IMR-90 (cell line): ENCODE results near the gene IMMT. TPM values are rescaled to one million over a fixed set of nuclear protein-coding genes. Genes with fewer than 3 reads are reported as not detected.
"Not testable (repeated sequence)": the region's sequence is repeated elsewhere in the genome, so short reads cannot be mapped to it uniquely, and the experiment has no call there.

Experiments
- ATAC-seq: fragments of 200-7000 bp; cut with Tn5 transposase; 2 replicates; pipeline ENCODE4 v1.9.1; 2020; ENCODE audit warnings: low read depth, mild to moderate bottlenecking, moderate library complexity
- Bru-seq: library from RNA; stranded (reverse); fragments of 400-500 nt; gene quantifications from one replicate; lab custom pipeline; 2021; lab: Mats Ljungman, UMichigan
- BruChase-seq, 2 experiments: library from RNA; stranded (reverse); fragments of 400-500 nt; gene quantifications; one replicate each; lab custom pipeline; 2021; lab: Mats Ljungman, UMichigan
- BruUV-seq: library from RNA; stranded (reverse); fragments of 400-500 nt; replicated peaks from 2 replicates; lab custom pipeline; 2021; lab: Mats Ljungman, UMichigan
- CTCF ChIA-PET: fragments of 300-600 bp; formaldehyde crosslinking; extraction: SDS; loops from one replicate; lab custom pipeline; 2021; ENCODE audit warnings: antibody characterized with exemption; lab: Yijun Ruan, JAX
- POLR2A ChIA-PET: fragments of 300-600 bp; sonication (Branson Sonifier 250); formaldehyde crosslinking; loops from one replicate; lab custom pipeline; 2022; ENCODE audit warnings: antibody characterized with exemption; ENCODE audit not compliant: unreplicated experiment; lab: Charles Lee
- DNase-seq: peaks from one replicate; pipeline ENCODE4 v3.0.0; 2013
- H2AFZ ChIP-seq: replicated peaks from 2 replicates; pipeline ENCODE3; 2013; ENCODE audit warnings: low read length, mild to moderate bottlenecking; ENCODE audit not compliant: poor library complexity
- H2AK5ac ChIP-seq: 2 replicates; pipeline ENCODE4 v1.6.1; 2013; ENCODE audit warnings: low read depth, low read length, inconsistent platforms
- H2AK9ac ChIP-seq: replicated peaks from 2 replicates; pipeline ENCODE3; 2013; ENCODE audit warnings: mild to moderate bottlenecking, low read depth, low read length, moderate library complexity; ENCODE audit not compliant: poor library complexity
- H2BK120ac ChIP-seq: 2 replicates; pipeline ENCODE4 v1.6.1; 2013; ENCODE audit warnings: low read depth, low read length, inconsistent platforms
- H2BK15ac ChIP-seq: 3 replicates; pipeline ENCODE4 v1.6.1; 2013; ENCODE audit warnings: low read depth, low read length, inconsistent platforms
- H2BK20ac ChIP-seq: 2 replicates; pipeline ENCODE4 v1.6.1; 2013; ENCODE audit warnings: low read depth, mild to moderate bottlenecking, inconsistent platforms, low read length, moderate library complexity
- H2BK5ac ChIP-seq: 2 replicates; pipeline ENCODE4 v1.6.1; 2013; ENCODE audit warnings: mild to moderate bottlenecking, low read depth, low read length, inconsistent platforms; ENCODE audit not compliant: poor library complexity, severe bottlenecking
- H3K14ac ChIP-seq: replicated peaks from 2 replicates; pipeline ENCODE4 v1.6.1; 2013; ENCODE audit warnings: low read depth, low read length, inconsistent platforms
- H3K18ac ChIP-seq: 2 replicates; pipeline ENCODE4 v1.6.1; 2013; ENCODE audit warnings: low read depth, low read length, control low read depth
- H3K23ac ChIP-seq: 2 replicates; pipeline ENCODE4 v1.6.1; 2013; ENCODE audit warnings: low read depth, low read length, inconsistent platforms
- H3K27ac ChIP-seq: 2 replicates; pipeline ENCODE4 v1.5.1; 2013; ENCODE audit warnings: mild to moderate bottlenecking, control low read depth, low read length; ENCODE audit not compliant: insufficient read depth
- H3K27me3 ChIP-seq: 2 replicates; pipeline ENCODE4 v1.6.1; 2013; ENCODE audit warnings: low read length; ENCODE audit not compliant: control insufficient read depth, insufficient read depth
- H3K36me3 ChIP-seq: 2 replicates; pipeline ENCODE4 v1.6.1; 2013; ENCODE audit warnings: low read length, mixed read lengths; ENCODE audit not compliant: control insufficient read depth, insufficient read depth
- H3K4ac ChIP-seq: 2 replicates; pipeline ENCODE4 v1.6.1; 2013; ENCODE audit warnings: low read depth, low read length, inconsistent platforms
- H3K4me1 ChIP-seq: 2 replicates; pipeline ENCODE4 v1.6.1; 2013; ENCODE audit warnings: low read length, mixed read lengths; ENCODE audit not compliant: control insufficient read depth, insufficient read depth
- H3K4me2 ChIP-seq: 2 replicates; pipeline ENCODE4 v1.6.1; 2013; ENCODE audit warnings: low read depth, mild to moderate bottlenecking, control low read depth, low read length, moderate library complexity
- H3K4me3 ChIP-seq: 2 replicates; pipeline ENCODE4 v1.5.1; 2013; ENCODE audit warnings: low read depth, mild to moderate bottlenecking, control low read depth, low read length, moderate library complexity; ENCODE audit not compliant: insufficient read depth
- H3K56ac ChIP-seq: 2 replicates; pipeline ENCODE4 v1.6.1; 2013; ENCODE audit warnings: low read length, inconsistent platforms; ENCODE audit not compliant: insufficient read depth; ENCODE audit errors: extremely low read depth
- H3K79me1 ChIP-seq, 2 experiments: 2 replicates each; pipeline ENCODE4 v1.6.1; 2013; ENCODE audit warnings: low read length in 2 of 2, inconsistent platforms in 1 of 2, low read depth in 1 of 2
- H3K9ac ChIP-seq: 2 replicates; pipeline ENCODE4 v1.6.1; 2013; ENCODE audit warnings: low read depth, low read length, control low read depth
- H3K9me1 ChIP-seq: 2 replicates; pipeline ENCODE4 v1.6.1; 2013; ENCODE audit warnings: low read length, inconsistent platforms; ENCODE audit not compliant: insufficient read depth
- H3K9me3 ChIP-seq: 2 replicates; pipeline ENCODE4 v1.6.1; 2013; ENCODE audit warnings: low read length; ENCODE audit not compliant: control insufficient read depth, insufficient read depth
- H4K20me1 ChIP-seq: 2 replicates; pipeline ENCODE4 v1.6.1; 2013; ENCODE audit warnings: low read length, inconsistent platforms; ENCODE audit not compliant: insufficient read depth
- H4K5ac ChIP-seq: 2 replicates; pipeline ENCODE4 v1.6.1; 2013; ENCODE audit warnings: mild to moderate bottlenecking, low read depth, low read length, control low read depth
- H4K8ac ChIP-seq, 2 experiments: 2 replicates each; pipeline ENCODE4 v1.6.1; 2013; ENCODE audit warnings: low read depth in 2 of 2, low read length in 2 of 2, control low read depth in 1 of 2, inconsistent platforms in 1 of 2
- H4K91ac ChIP-seq: 2 replicates; pipeline ENCODE4 v1.6.1; 2013; ENCODE audit warnings: low read depth, low read length, inconsistent platforms; ENCODE audit not compliant: insufficient read depth
- BHLHE40 ChIP-seq: fragments of 150-350 bp; IDR thresholded peaks from 2 replicates; pipeline ENCODE4 v1.6.1; 2016; ENCODE audit warnings: mild to moderate bottlenecking, low read depth, low read length
- CEBPB ChIP-seq: IDR thresholded peaks from 2 replicates; pipeline ENCODE4 v1.6.1; 2012; ENCODE audit warnings: low read depth, low read length, improper control_type of control experiment
- MAZ ChIP-seq: IDR thresholded peaks from 2 replicates; pipeline ENCODE4 v1.6.1; 2012; ENCODE audit warnings: low read depth, mild to moderate bottlenecking, low read length, improper control_type of control experiment, moderate library complexity, borderline replicate concordance
- MXI1 ChIP-seq: IDR thresholded peaks from 2 replicates; pipeline ENCODE4 v1.6.1; 2012; ENCODE audit warnings: low read depth, mild to moderate bottlenecking, low read length, moderate library complexity, borderline replicate concordance
- POLR2A ChIP-seq: IDR thresholded peaks from 2 replicates; pipeline ENCODE4 v1.6.1; 2012; ENCODE audit warnings: mild to moderate bottlenecking, low read depth, low read length
- WGBS, 2 experiments: methylation state at CpG; one replicate each; pipeline versions ENCODE4 v1.1.5 to v1.1.7; 2013; ENCODE audit warnings: missing lambda C conversion rate in 2 of 2; ENCODE audit not compliant: insufficient read length in 1 of 2; ENCODE audit errors: extremely low coverage in 2 of 2; 5-methylcytosine and 5-hydroxymethylcytosine counted together
- dilution Hi-C: fragments of 300-500 bp; cut with HindIII; formaldehyde crosslinking; loops from one replicate; pipeline ENCODE4 v1.14.3; 2018; ENCODE audit warnings: low sequenced_read_pairs; ENCODE audit not compliant: unreplicated experiment
- in situ Hi-C: fragments of 300-500 bp; cut with MboI; formaldehyde crosslinking; loops from 3 replicates; pipeline ENCODE4 v1.14.3; 2019; ENCODE audit warnings: low sequenced_read_pairs, inconsistent platforms, mixed read lengths
- intact Hi-C: fragments of 100-400 bp; cut with micrococcal nuclease; formaldehyde crosslinking; loops from 2 replicates; pipeline ENCODE4 v1.10.0; 2022
- long read RNA-seq: library from polyadenylated mRNA; unstranded; transcript quantifications from one replicate; pipeline ENCODE4 v2.0.0, GENCODE V29; 2021; ENCODE audit not compliant: unreplicated experiment
- polyA plus RNA-seq, 3 experiments: library from polyadenylated mRNA; depleted of rRNA; stranded (reverse); fragments of >200 nt; gene quantifications; 2 replicates each; pipeline ENCODE4 v1.2.3, GENCODE V29; 2012; ENCODE audit warnings: low replicate concordance in 1 of 3
- total RNA-seq: library from RNA; depleted of rRNA; stranded (reverse); fragments of >200 nt; gene quantifications from 2 replicates; pipeline ENCODE4 v1.2.3, GENCODE V29; 2012; rRNA removed

Gene IMMT
- total RNA-seq (87.3 and 90.0 TPM in 2 replicates), polyA plus RNA-seq (2012; rRNA removed) (41.0 and 50.5 TPM in 2 replicates), Bru-seq, nascent RNA (percentile 87 among the genes with signal in this experiment), BruChase-seq, experiment 1, labeled RNA remaining after a 6-hour chase (percentile 83 among the genes with signal in this experiment), BruChase-seq, experiment 2, labeled RNA remaining after a 2-hour chase (percentile 72 among the genes with signal in this experiment)
- 14.0 and 31.8 TPM in 2 replicates for polyA plus RNA-seq (2012; cell fraction: cytosol; rRNA removed)
- 12.0 and 46.2 TPM in 2 replicates for polyA plus RNA-seq (2012; cell fraction: nucleus; rRNA removed; ENCODE audit: low replicate concordance)
- long read RNA-seq, partial matches to known transcripts, result 3 of 26 reads
- long read RNA-seq, other reads (novel, unspliced or antisense), result 22 of 26 reads

DNA sequence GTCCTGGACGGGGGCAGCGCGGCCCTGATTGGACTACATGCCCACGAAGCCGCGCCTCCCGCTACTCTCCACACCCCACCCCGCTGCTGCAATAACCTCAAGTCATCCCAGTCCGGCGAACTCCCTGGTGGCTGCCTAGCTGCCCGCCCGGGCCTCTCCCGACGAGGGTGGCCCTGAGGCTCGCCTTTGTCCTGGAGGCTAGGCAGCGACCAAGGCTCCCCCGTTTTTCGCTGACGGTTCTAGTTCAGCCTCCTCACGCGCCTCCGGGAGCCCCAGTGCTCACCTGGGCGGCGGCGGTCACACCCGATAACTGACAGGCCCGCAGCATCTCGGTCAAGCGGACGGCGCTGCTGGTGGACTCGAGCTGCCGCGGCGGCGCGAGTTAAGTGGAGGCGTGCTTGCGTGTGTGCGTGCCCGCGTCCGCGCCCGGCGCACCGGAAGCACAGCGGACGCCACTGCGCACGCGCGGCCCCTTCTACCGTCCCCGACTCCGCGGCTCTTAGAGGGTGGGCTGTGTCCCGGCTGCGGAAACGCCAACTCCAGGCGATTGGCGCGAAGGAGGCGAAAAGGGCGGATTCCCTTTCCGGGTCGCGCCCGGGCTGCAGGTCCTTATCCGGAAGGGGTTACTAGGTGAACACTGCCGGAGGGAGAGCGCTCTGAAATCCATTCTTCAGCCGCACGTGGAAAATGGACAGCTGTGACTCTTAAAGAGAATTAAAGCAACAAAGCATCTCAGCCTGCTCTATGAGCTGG, at the start of gene IMMT:
IMMT (minus strand) TSS at position 408 of the 753 bp plus-strand sequence; CDS start at position 328, 80 bp downstream.
- Histone ChIP-seq H4K91ac (peak within 1 kb of the TSS; percentile 94), H2AK5ac (peak within 1 kb of the TSS; percentile 90), H3K9me1 (peaks cover 5% of the 10 kb centered on the region; the same call in 1 of the 2 replicates), H3K4ac (peak within 1 kb of the TSS; percentile 94), H3K79me1 (peaks cover 21 to 50% of the 10 kb centered on the region in 2 experiments), H4K8ac (peak within 1 kb of the TSS; percentile 99), H3K4me1 (peaks cover 6% of the 10 kb centered on the region), H4K5ac (peak within 1 kb of the TSS; percentile 96), H2BK20ac (no peak within 1 kb of the TSS), H2AK9ac (peak within 1 kb of the TSS; percentile 100), H3K9me3 (no peaks in the 10 kb centered on the region), H2BK120ac (peak within 1 kb of the TSS; percentile 31; the same call in 1 of the 2 replicates), H3K14ac (peak within 1 kb of the TSS; percentile 98), H3K18ac (peak within 1 kb of the TSS; percentile 33), H2BK15ac (peak within 1 kb of the TSS; percentile 40; the same call in 1 of the 3 replicates), H3K4me2 (peak within 1 kb of the TSS; percentile 94), H3K9ac (peak within 1 kb of the TSS; percentile 87), H3K4me3 (peak within 1 kb of the TSS; percentile 84), H2AFZ (peak within 1 kb of the TSS; percentile 99), H3K23ac (peak within 1 kb of the TSS; percentile 97), H3K27me3 (no peaks in the 10 kb centered on the region), H3K56ac (peak within 1 kb of the TSS; percentile 74), H3K36me3 (no peaks in the 10 kb centered on the region; the same call in 1 of the 2 replicates), H4K20me1 (peaks cover 32% of the 10 kb centered on the region), H3K27ac (peak within 1 kb of the TSS; percentile 92), H2BK5ac (peak within 1 kb of the TSS; percentile 91)
- in situ Hi-C loops (no loop called here), intact Hi-C loops (loop anchor here (1.0 kb wide), 1 partner anchor 245 kb away; no protein-coding TSS in a partner anchor), dilution Hi-C loops (no loop called here)
- peak; percentile 93 for ATAC-seq
- TSS peak; percentile 31 for BruUV-seq
- DNase-seq, result peak; percentile 95
- WGBS, 2 experiments, result 0% methylated on average over 33 of the region's 74 CpGs; no CpG with 5 or more reads in 1 of the 2 experiments
- ChIA-PET POLR2A (interaction anchor here (0.6 kb wide), 1 partner anchor 13 kb away, joined by 5 read pairs; no protein-coding TSS in a partner anchor), CTCF (interaction anchor here (0.9 kb wide), 1 partner anchor 11 kb away, joined by 3 read pairs; no protein-coding TSS in a partner anchor)
- TF ChIP-seq BHLHE40 (no peak; the same call in none of the 2 replicates), MAZ (peak; percentile 62; the same call in 1 of the 2 replicates), MXI1 (peak; percentile 57), POLR2A (peak; percentile 98), CEBPB (peak; percentile 81)

GRCh38 chr2:86244781-86245180, 49.5 kb upstream of the IMMT start:
- H3K27me3 ChIP-seq, result peaks cover 35% of the 10 kb centered on the region
- H3K18ac ChIP-seq, H2AK5ac ChIP-seq, H4K5ac ChIP-seq, ATAC-seq, H3K4me1 ChIP-seq, H3K4me3 ChIP-seq, H3K14ac ChIP-seq, H2BK20ac ChIP-seq, H3K56ac ChIP-seq, H2BK120ac ChIP-seq, in situ Hi-C loops, H2BK5ac ChIP-seq, H3K9me1 ChIP-seq, H3K23ac ChIP-seq, H2AK9ac ChIP-seq, H3K9ac ChIP-seq, H3K9me3 ChIP-seq, H4K20me1 ChIP-seq, CTCF ChIA-PET, H2BK15ac ChIP-seq, H2AFZ ChIP-seq, H3K36me3 ChIP-seq, H3K27ac ChIP-seq, intact Hi-C loops, H3K4me2 ChIP-seq, H3K4ac ChIP-seq, H4K8ac ChIP-seq, DNase-seq, dilution Hi-C loops, H4K91ac ChIP-seq, H3K79me1 ChIP-seq, POLR2A ChIA-PET, BruUV-seq: not testable (repeated sequence)
- no CpG with 5 or more reads among the region's 5 CpGs for WGBS, 2 experiments
